HUES6 (cell line): ENCODE measurements around the gene INVS.

ENCODE experiments used
- H3K27ac ChIP-seq: 2 replicates; pipeline ENCODE4 v1.7.0; 2013; ENCODE audit warnings: low read depth, mild to moderate bottlenecking, low read length, inconsistent platforms
- H3K27me3 ChIP-seq: 2 replicates; pipeline ENCODE4 v1.6.1; 2013; ENCODE audit warnings: low read length; ENCODE audit not compliant: control insufficient read depth, insufficient read depth
- H3K36me3 ChIP-seq: 2 replicates; pipeline ENCODE4 v1.6.1; 2013; ENCODE audit warnings: low read length; ENCODE audit not compliant: control insufficient read depth, insufficient read depth
- H3K4me1 ChIP-seq: 2 replicates; pipeline ENCODE4 v1.6.1; 2013; ENCODE audit warnings: low read length; ENCODE audit not compliant: control insufficient read depth, insufficient read depth
- H3K4me3 ChIP-seq: 2 replicates; pipeline ENCODE4 v1.5.1; 2013; ENCODE audit warnings: low read depth, low read length
- H3K9ac ChIP-seq: one replicate; pipeline ENCODE4 v1.6.1; 2013; ENCODE audit warnings: mild to moderate bottlenecking, low read length
- H3K9me3 ChIP-seq: 2 replicates; pipeline ENCODE4 v1.6.1; 2013; ENCODE audit warnings: low read depth, low read length; ENCODE audit not compliant: control insufficient read depth, insufficient read depth

Gene INVS

GRCh38 chr9:100292414-100292813 lies 193.4 kb downstream of the INVS start:
- peaks cover 7% of the 10 kb centered on the region; the same call in 1 of the 2 replicates for H3K9me3 ChIP-seq
- H3K4me3 ChIP-seq, result no peak overlapping the region
- H3K4me1 ChIP-seq, result no peaks in the 10 kb centered on the region
- H3K9ac ChIP-seq, result no peak overlapping the region
- H3K27ac ChIP-seq, result no peak overlapping the region
- no peaks in the 10 kb centered on the region for H3K27me3 ChIP-seq
- peaks cover 39% of the 10 kb centered on the region for H3K36me3 ChIP-seq

- H3K4me3 ChIP-seq, result no peak overlapping the region
- no peak overlapping the region for H3K9ac ChIP-seq
- peaks cover 50% of the 10 kb centered on the region for H3K36me3 ChIP-seq
- H3K27me3 ChIP-seq, result no peaks in the 10 kb centered on the region
- H3K9me3 ChIP-seq, result no peaks in the 10 kb centered on the region
- no peaks in the 10 kb centered on the region for H3K4me1 ChIP-seq
- H3K27ac ChIP-seq, result no peak overlapping the region
Observed at GRCh38 chr9:100294341-100294740, 195.3 kb downstream of the INVS start.

GRCh38 chr9:100294806-100295205 lies 195.8 kb downstream of the INVS start:
- Histone ChIP-seq H3K4me1 (no peaks in the 10 kb centered on the region), H3K27ac (no peak overlapping the region), H3K27me3 (no peaks in the 10 kb centered on the region), H3K36me3 (peaks cover 50% of the 10 kb centered on the region), H3K4me3 (no peak overlapping the region), H3K9me3 (no peaks in the 10 kb centered on the region), H3K9ac (no peak overlapping the region)

DNA sequence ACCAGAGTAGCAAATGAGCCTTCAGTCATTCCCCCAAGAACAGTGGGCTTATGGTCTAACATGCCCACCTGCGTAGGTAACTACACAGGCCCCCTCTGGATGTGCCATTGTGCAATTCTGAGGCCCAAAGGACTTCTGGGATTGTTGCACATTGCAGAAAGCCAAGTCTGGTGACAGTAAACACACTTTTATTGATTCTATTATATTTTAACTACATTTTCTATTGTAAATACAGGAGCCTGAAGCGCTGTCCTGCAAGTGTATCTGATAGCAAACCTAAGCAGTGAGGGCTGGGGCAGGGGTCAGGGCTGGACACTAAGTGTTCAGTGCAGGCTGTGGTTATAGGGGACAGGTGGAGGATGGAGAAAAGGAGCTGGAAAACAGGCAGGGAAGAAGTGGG lies 196.2 kb downstream of the INVS start:
- no peak overlapping the region for H3K4me3 ChIP-seq
- no peak overlapping the region for H3K27ac ChIP-seq
- no peaks in the 10 kb centered on the region for H3K27me3 ChIP-seq
- H3K4me1 ChIP-seq, result no peaks in the 10 kb centered on the region
- no peak overlapping the region for H3K9ac ChIP-seq
- H3K9me3 ChIP-seq, result no peaks in the 10 kb centered on the region
- H3K36me3 ChIP-seq, result peaks cover 53% of the 10 kb centered on the region

- no peaks in the 10 kb centered on the region for H3K27me3 ChIP-seq
- no peak overlapping the region for H3K4me3 ChIP-seq
- no peak overlapping the region for H3K27ac ChIP-seq
- H3K9ac ChIP-seq, result no peak overlapping the region
- peaks cover 65% of the 10 kb centered on the region for H3K36me3 ChIP-seq
- H3K9me3 ChIP-seq, result no peaks in the 10 kb centered on the region
- H3K4me1 ChIP-seq, result no peaks in the 10 kb centered on the region
Observed at GRCh38 chr9:100296407-100296806, 197.4 kb downstream of the INVS start.

- Histone ChIP-seq H3K27ac (no peak overlapping the region), H3K9ac (no peak overlapping the region), H3K27me3 (no peaks in the 10 kb centered on the region), H3K4me3 (no peak overlapping the region), H3K4me1 (no peaks in the 10 kb centered on the region), H3K9me3 (no peaks in the 10 kb centered on the region), H3K36me3 (peaks cover 75% of the 10 kb centered on the region)
Observed at GRCh38 chr9:100298378-100298777, 199.3 kb downstream of the INVS start.

DNA sequence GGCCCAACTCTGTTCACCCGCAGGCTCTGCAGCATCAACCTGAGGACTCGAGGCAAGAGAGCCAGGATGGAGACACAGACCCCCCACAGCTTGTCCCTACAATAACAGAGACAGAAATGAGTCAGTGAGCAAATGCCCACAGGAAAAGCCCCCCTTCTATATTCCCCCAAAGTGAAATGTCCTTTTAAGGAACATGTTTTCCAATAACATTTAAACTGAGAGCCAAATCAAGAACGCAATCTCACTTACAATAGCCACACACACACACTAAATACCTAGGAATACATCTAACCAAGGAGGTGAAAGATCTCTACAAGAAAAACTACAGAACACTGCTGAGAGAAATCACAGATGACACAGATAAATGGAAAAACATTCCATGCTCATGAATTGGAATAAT lies 204.7 kb downstream of the INVS start:
- no peak overlapping the region for H3K27ac ChIP-seq
- no peaks in the 10 kb centered on the region for H3K9me3 ChIP-seq
- peaks cover 82% of the 10 kb centered on the region for H3K36me3 ChIP-seq
- H3K4me1 ChIP-seq, result no peaks in the 10 kb centered on the region
- no peak overlapping the region for H3K9ac ChIP-seq
- H3K27me3 ChIP-seq, result no peaks in the 10 kb centered on the region
- H3K4me3 ChIP-seq, result no peak overlapping the region

DNA sequence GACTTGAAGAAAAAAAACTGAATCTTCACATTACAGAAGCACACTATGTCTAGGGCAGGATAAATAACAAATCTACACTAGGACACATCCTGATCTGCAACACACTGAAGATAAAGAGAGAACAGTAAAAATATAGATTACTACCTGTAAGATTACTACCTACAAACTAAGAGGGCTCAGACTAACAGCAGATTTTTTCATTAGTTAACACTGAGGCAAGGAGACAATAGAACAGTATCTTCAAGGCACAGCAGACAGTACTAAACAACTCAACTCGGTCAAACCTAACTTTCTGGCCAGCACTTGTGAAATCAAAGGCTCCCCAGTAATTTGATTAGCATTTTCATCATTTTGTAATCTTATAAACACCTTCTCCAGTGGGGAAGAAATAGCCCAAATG lies 207.2 kb downstream of the INVS start:
- H3K27me3 ChIP-seq, result no peaks in the 10 kb centered on the region
- H3K36me3 ChIP-seq, result peaks cover 84% of the 10 kb centered on the region
- H3K9ac ChIP-seq, result no peak overlapping the region
- H3K4me3 ChIP-seq, result no peak overlapping the region
- H3K4me1 ChIP-seq, result no peaks in the 10 kb centered on the region
- H3K9me3 ChIP-seq, result no peaks in the 10 kb centered on the region
- H3K27ac ChIP-seq, result no peak overlapping the region

DNA sequence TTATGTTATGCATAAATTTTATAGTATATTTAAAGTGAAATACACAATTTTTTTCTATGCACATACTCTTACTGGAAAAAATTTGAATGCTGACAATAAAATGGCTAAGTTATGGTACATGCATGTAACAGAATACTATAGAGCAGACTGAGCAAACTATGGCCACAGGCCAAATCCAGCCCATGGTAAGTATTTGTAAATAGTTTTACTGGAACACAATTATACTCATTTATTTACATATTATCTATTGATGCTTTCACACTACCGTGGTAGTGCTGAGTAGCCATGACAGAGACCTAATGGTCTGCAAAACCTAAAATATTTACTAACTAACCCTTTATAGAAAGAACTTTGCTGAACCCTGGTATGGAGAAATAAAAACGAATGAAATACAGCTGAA lies 208.0 kb downstream of the INVS start:
- Histone ChIP-seq H3K27me3 (no peaks in the 10 kb centered on the region), H3K4me1 (no peaks in the 10 kb centered on the region), H3K27ac (no peak overlapping the region), H3K36me3 (peaks cover 81% of the 10 kb centered on the region), H3K9ac (no peak overlapping the region), H3K4me3 (no peak overlapping the region), H3K9me3 (0 out of 2 replicates have a peak, but pooled peaks cover under 1% of the 10 kb centered on the region)

- H3K27ac ChIP-seq, result no peak overlapping the region
- no peak overlapping the region for H3K4me3 ChIP-seq
- H3K9ac ChIP-seq, result no peak overlapping the region
- H3K27me3 ChIP-seq, result no peaks in the 10 kb centered on the region
- peaks cover 4% of the 10 kb centered on the region; the same call in 1 of the 2 replicates for H3K9me3 ChIP-seq
- H3K4me1 ChIP-seq, result no peaks in the 10 kb centered on the region
- H3K36me3 ChIP-seq, result peaks cover 79% of the 10 kb centered on the region
Observed at GRCh38 chr9:100308965-100309564, 210.0 kb downstream of the INVS start.

- H3K4me3 ChIP-seq, result no peak overlapping the region
- H3K4me1 ChIP-seq, result no peaks in the 10 kb centered on the region
- H3K36me3 ChIP-seq, result peaks cover 84% of the 10 kb centered on the region
- H3K27me3 ChIP-seq, result no peaks in the 10 kb centered on the region
- peaks cover 4% of the 10 kb centered on the region; the same call in 1 of the 2 replicates for H3K9me3 ChIP-seq
- no peak overlapping the region for H3K27ac ChIP-seq
- no peak overlapping the region for H3K9ac ChIP-seq
Observed at GRCh38 chr9:100309992-100310391, 210.9 kb downstream of the INVS start.
